ENCODE measurements around the gene TMEM190.

TMEM190 gene

DNA sequence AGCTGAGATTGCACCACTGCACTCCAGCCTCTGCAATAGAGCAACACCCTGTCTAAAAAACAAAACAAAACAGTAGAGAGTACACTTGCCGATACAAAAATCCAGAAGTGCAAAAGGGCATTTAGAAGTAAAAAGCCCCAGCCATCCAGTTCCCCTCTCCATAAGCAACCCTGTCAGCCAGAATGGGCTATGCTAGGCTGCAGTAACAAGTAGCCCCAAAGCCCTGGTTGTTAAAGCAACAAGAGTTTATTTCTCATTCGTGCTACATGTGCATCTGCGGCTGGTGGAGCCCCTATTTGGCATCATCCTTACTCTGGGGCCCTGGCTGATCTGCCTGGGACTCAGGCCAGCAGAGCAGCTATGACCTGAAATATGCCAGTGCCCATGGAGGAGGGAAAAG is 47.9 kb downstream of the TMEM190 start:
- DNase-seq: no peak

DNA sequence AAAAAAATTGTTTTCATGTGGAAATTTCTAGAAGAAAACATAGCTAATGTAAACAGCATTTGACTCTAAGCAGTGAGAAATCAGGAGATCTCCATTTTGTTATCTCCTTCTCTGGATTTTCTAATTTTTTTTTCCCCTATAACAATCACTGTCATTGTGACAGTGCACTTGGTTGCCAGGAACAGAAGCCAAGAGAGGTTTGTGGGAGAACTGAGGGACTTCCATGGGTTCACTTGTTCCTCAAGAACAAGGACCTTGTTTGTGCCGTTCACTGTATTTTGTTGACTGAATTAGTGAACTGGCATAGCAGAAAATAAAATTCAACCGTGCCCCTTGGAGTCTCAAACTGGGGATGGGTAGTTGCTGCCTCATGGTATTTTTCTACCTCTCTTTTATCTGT is 49.4 kb downstream of the TMEM190 start:
- no peak for DNase-seq
